ENCODE data around the gene HBE1. TPM values are rescaled to one million over a fixed set of nuclear protein-coding genes. Genes with fewer than 3 reads are reported as not detected.
A peak's percentile ranks its signal among the peaks of the same experiment; 100 is the strongest.

HBE1 gene
- total RNA-seq, 1 donor = not detected

GRCh38 chr11:5282628-5283027, 12.9 kb upstream of the HBE1 start:
- Histone ChIP-seq H4K20me1 (ENCODE audit: insufficient read depth, low read length) (no peaks in the 10 kb centered on the region), H3K79me2 (ENCODE audit: insufficient read depth, low read length) (no peaks in the 10 kb centered on the region), H3K27me3 (ENCODE audit: insufficient read depth, low read length) (no peaks in the 10 kb centered on the region), H3K4me3 (ENCODE audit: insufficient read depth, low read length) (no peak overlapping the region), H3K4me1 (ENCODE audit: insufficient read depth, low read length) (peaks cover 6% of the 10 kb centered on the region), H3K27ac (ENCODE audit: low read depth, low read length) (no peak overlapping the region), H3K9me3 (ENCODE audit: low read depth, low read length) (no peaks in the 10 kb centered on the region), H3K36me3 (ENCODE audit: insufficient read depth, low read length) (no peaks in the 10 kb centered on the region), H2AFZ (ENCODE audit: low read length) (no peak overlapping the region), H3K4me2 (ENCODE audit: insufficient read depth, low read length) (no peak overlapping the region)
- DNase-seq (ENCODE audit: insufficient read length, low spot score, missing footprints) = no peak
- TF ChIP-seq, protein P1, sequence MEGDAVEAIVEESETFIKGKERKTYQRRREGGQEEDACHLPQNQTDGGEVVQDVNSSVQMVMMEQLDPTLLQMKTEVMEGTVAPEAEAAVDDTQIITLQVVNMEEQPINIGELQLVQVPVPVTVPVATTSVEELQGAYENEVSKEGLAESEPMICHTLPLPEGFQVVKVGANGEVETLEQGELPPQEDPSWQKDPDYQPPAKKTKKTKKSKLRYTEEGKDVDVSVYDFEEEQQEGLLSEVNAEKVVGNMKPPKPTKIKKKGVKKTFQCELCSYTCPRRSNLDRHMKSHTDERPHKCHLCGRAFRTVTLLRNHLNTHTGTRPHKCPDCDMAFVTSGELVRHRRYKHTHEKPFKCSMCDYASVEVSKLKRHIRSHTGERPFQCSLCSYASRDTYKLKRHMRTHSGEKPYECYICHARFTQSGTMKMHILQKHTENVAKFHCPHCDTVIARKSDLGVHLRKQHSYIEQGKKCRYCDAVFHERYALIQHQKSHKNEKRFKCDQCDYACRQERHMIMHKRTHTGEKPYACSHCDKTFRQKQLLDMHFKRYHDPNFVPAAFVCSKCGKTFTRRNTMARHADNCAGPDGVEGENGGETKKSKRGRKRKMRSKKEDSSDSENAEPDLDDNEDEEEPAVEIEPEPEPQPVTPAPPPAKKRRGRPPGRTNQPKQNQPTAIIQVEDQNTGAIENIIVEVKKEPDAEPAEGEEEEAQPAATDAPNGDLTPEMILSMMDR (IDR thresholded peaks at IDR 0.05; ENCODE audit: extremely low read depth, low read depth, low read length) = no peak

GRCh38 chr11:5281596-5281995, 11.9 kb upstream of the HBE1 start:
- H3K4me3 ChIP-seq (ENCODE audit: insufficient read depth, low read length) = no peak overlapping the region
- H3K79me2 ChIP-seq (ENCODE audit: insufficient read depth, low read length) = no peaks in the 10 kb centered on the region
- no peaks in the 10 kb centered on the region for H3K27me3 ChIP-seq (ENCODE audit: insufficient read depth, low read length)
- TF ChIP-seq, protein P1 (IDR thresholded peaks at IDR 0.05; ENCODE audit: extremely low read depth, low read depth, low read length) = no peak
- H3K9me3 ChIP-seq (ENCODE audit: low read depth, low read length) = no peaks in the 10 kb centered on the region
- H3K4me1 ChIP-seq (ENCODE audit: insufficient read depth, low read length) = peaks cover 6% of the 10 kb centered on the region
- H3K4me2 ChIP-seq (ENCODE audit: insufficient read depth, low read length) = no peak overlapping the region
- H4K20me1 ChIP-seq (ENCODE audit: insufficient read depth, low read length) = no peaks in the 10 kb centered on the region
- no peaks in the 10 kb centered on the region for H3K36me3 ChIP-seq (ENCODE audit: insufficient read depth, low read length)
- DNase-seq (ENCODE audit: insufficient read length, low spot score, missing footprints) = no peak
- H3K27ac ChIP-seq (ENCODE audit: low read depth, low read length) = no peak overlapping the region
- H2AFZ ChIP-seq (ENCODE audit: low read length) = peak overlapping the region; percentile 17

- no peak overlapping the region for H3K4me2 ChIP-seq (ENCODE audit: insufficient read depth, low read length)
These were observed 10.9 kb upstream of the HBE1 start for GRCh38 chr11:5280582-5281102.

DNA sequence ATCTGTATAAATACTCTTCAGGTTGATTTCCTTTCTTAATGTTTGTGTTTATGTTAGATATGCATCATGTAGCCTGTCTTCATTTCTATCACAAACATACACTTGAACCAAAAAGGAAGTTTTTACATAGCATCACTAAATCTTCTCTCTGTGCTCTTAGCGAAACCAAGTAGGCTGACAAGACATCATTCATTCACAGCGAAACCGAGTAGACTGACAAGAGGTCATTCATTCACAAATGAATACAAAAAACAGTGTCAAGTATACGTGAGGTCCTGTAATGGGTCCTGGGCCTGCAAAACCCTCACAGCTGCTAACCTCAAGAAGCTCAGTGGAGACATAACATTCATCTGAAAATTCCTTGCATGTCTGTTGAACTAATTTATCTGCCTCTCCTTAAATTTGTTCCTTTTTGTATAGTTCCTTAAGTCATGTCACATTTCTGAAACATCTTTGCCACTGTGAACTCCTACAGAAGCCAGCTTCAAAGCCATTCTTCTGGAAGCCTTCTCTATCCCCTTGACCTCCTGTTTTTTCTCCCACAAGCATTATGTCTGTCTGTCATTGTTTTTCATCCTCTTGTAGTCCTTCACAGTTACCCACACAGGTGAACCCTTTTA, 9.8 kb upstream of the HBE1 start:
- Histone ChIP-seq H3K4me3 (ENCODE audit: insufficient read depth, low read length) (no peak overlapping the region), H3K27ac (ENCODE audit: low read depth, low read length) (no peak overlapping the region), H3K36me3 (ENCODE audit: insufficient read depth, low read length) (no peaks in the 10 kb centered on the region), H3K9me3 (ENCODE audit: low read depth, low read length) (no peaks in the 10 kb centered on the region), H3K4me2 (ENCODE audit: insufficient read depth, low read length) (no peak overlapping the region), H2AFZ (ENCODE audit: low read length) (peak overlapping the region; percentile 8), H3K27me3 (ENCODE audit: insufficient read depth, low read length) (no peaks in the 10 kb centered on the region), H4K20me1 (ENCODE audit: insufficient read depth, low read length) (no peaks in the 10 kb centered on the region), H3K79me2 (ENCODE audit: insufficient read depth, low read length) (no peaks in the 10 kb centered on the region), H3K4me1 (ENCODE audit: insufficient read depth, low read length) (peaks cover 6% of the 10 kb centered on the region)
- TF ChIP-seq, protein P1 (IDR thresholded peaks at IDR 0.05; ENCODE audit: extremely low read depth, low read depth, low read length) = no peak
- no peak for DNase-seq (ENCODE audit: insufficient read length, low spot score, missing footprints)

More at GRCh38 chr11:5280582-5281102, 10.9 kb upstream of the HBE1 start:
- Histone ChIP-seq H3K79me2 (ENCODE audit: insufficient read depth, low read length) (no peaks in the 10 kb centered on the region), H3K36me3 (ENCODE audit: insufficient read depth, low read length) (no peaks in the 10 kb centered on the region), H3K4me3 (ENCODE audit: insufficient read depth, low read length) (no peak overlapping the region), H3K27me3 (ENCODE audit: insufficient read depth, low read length) (no peaks in the 10 kb centered on the region), H3K27ac (ENCODE audit: low read depth, low read length) (peak overlapping the region; percentile 60), H4K20me1 (ENCODE audit: insufficient read depth, low read length) (no peaks in the 10 kb centered on the region), H2AFZ (ENCODE audit: low read length) (no peak overlapping the region), H3K4me1 (ENCODE audit: insufficient read depth, low read length) (peaks cover 6% of the 10 kb centered on the region), H3K9me3 (ENCODE audit: low read depth, low read length) (no peaks in the 10 kb centered on the region)
- TF ChIP-seq, protein P1 (IDR thresholded peaks at IDR 0.05; ENCODE audit: extremely low read depth, low read depth, low read length) = no peak
- DNase-seq (ENCODE audit: insufficient read length, low spot score, missing footprints) = peak; percentile 83
